ENCODE data around the gene EGLN1. TPM values are rescaled to one million over a fixed set of nuclear protein-coding genes. Genes with fewer than 3 reads are reported as not detected.

Gene EGLN1
- total RNA-seq, 1 donor from 2014 or later, result 45.3 TPM

DNA sequence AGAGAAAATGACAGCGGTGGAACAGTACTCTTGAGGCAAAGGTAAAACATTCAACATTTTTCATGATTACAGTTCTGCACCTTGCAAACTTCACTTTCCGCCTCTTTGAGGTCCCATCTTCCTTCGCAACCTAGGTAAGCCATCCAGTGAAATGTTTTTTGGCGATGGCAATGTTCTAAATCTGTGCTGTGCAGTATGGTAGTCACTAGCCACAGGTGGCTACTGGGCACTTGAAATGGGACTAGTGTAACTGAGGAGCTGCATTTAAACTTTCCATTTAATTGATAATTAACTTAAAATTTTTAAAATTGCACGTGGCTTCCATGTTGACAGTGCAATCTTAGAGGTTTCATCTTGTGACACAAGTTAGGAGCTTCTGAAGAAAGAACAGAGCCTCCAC is 97.4 kb downstream of the EGLN1 start:
- DNase-seq, result no peak

DNA sequence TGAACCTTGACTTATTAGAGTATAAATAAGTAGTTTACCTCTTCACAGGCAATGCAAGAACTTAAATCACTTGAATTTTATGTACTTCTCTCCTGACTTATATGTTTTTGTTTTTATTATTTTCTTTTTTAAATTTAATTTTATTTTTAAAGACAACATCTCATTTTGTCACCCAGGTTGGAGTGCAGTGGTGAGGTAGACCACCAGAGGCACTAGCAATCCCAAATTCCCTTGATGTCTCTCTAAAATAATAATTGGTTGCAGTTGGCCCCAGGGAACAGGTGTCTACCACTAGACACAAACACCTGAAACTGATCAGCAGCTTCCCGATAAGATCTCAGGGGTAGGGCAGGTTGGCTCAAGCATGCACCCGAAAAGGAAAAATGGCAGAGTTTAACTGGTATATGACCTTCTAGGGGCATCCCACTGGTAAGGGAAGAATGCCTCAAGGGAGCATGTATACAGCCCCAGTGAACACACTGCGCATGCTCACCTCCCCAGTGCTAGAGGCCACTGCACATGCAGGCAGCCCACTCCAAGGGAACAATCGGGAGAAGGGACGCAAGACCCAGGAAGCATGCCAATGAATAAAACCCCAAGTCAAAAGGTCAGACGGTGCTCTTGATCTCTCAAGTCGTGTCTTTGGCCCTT is 99.1 kb downstream of the EGLN1 start:
- DNase-seq, result no peak

DNA sequence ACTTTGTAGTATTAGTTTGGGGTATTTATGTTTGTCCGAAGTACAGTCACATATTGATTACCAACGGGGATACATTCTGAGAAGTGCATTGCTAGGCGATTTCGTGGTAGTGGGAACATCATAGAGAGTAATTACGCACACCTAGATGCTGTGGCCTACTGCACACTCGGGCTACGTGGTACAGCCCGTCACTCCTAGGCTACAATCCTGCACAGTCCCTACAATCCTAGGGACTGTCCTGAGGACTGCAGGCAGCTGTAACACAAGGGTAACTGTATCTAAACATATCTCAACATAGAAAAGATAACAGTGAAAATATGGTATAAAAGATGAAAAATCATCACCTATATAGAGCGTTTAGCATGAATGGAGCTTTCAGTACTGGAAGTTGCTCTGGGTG is 103.0 kb downstream of the EGLN1 start:
- DNase-seq, result no peak

DNA sequence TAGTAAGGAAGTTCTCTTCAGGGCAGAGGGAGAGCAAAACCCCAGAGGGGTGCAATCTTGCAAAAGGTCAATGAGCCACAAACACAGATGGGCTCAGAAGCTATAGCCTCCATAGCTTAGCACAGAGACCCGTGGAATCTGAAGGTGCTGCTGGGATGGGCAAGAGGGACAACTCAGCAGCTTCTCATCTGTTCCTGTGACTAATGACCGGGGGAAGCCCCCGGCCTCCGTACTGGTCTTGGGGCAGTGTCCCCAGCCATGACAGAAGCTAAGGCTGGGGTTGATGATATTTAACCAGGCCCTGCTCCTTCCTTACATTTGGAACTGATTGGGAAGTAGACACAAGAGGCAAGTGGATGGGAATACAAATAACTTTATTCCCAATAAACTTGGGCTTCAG is 103.5 kb downstream of the EGLN1 start:
- DNase-seq, result no peak

DNA sequence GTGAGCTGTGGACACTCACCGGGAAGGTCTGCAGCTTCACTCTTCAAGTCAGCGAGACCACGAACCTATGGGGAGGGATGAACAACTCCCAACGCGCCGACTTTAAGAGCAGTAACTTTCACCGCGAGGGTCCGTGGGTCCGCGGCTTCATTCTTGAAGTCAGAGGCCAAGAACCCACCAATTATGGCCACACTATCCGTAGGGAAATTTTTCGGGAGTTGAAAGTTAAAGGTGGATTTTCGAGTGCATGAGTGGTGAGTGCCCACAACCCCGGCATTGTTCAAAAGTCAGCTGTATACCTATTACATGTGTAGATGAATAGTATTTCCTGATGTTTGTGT is 104.1 kb downstream of the EGLN1 start:
- no peak for DNase-seq

DNA sequence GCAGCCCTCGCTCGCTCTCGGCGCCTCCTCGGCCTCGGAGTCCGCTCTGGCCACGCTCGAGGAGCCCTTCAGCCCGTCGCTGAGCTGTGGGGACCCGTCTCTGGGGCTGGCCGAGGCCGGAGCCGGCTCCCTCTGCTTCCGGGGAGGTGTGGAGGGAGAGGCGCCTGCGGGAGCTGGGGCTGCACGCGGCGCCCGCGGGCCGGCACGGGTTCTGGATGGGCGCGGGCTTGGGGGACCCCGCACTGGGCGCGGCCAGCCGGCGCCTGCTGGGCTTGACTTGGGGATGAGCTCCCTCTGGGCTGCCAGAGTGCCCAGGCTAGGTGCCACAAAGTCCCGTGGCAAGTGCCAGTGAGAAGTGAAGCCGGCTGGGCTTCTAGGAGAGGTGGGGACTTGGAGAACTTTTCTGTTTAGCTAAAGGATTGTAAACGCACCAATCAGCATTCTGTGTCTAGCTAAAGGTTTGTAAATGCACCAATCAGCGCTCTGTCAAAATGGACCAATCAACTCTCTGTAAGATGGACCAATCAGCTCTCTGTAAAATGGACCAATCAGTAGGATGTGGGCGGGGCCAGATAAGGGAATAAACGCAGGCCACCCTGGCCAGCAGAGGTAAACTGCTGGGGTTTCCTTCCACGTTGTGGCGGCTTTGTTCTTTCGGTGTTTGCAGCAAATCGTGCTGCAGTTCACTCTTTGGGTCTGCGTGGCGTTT is 104.6 kb downstream of the EGLN1 start:
- no peak for DNase-seq

DNA sequence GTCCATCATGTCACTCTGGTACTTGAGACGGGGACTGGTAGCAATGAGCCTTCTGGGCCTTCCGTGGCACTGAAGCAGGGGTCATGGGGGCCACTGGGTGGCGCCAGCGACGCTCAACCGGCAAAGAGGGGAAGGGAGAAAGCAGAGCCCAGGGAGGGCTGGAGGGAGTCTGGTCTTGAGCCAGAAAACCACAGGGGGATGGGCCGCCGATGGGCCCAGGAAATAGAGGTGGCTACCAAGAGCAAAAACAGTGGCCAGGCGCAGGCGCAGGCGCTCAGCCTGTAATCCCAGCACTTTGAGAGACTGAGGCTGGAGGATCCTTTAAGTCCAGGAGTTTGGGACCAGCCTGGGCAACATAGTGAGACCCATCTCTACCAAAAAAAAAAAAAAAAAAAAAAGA is 106.2 kb downstream of the EGLN1 start:
- DNase-seq, result no peak

Other genes with a start within 250 kb of the EGLN1 start
- 35.4 TPM for gene GNPAT, start 181.1 kb downstream of the EGLN1 start, total RNA-seq
- 18.3 TPM for gene EXOC8, start 84.4 kb downstream of the EGLN1 start, total RNA-seq
- 10.2 TPM for gene SPRTN, start 84.0 kb downstream of the EGLN1 start, total RNA-seq
- gene TSNAX, start 106.4 kb upstream of the EGLN1 start, total RNA-seq, result 36.0 TPM
- gene DISC1, start 204.5 kb upstream of the EGLN1 start, total RNA-seq, result 13.9 TPM

Data from skin of body (tissue), 2 donors.